HG03196 (cell line): Measurements from ENCODE around the gene RNF114.
"Not testable (repeated sequence)": the region's sequence is repeated elsewhere in the genome, so short reads cannot be mapped to it uniquely, and the experiment has no call there.

Experiments
- ATAC-seq: cut with Tn5 transposase; IDR thresholded peaks from one replicate; pipeline ENCODE4 v1.9.1; 2021; ENCODE audit not compliant: unreplicated experiment

Gene RNF114

GRCh38 chr20:49925901-49926454, 10.2 kb upstream of the RNF114 start:
- no peak for ATAC-seq

GRCh38 chr20:49928411-49929141, 7.6 kb upstream of the RNF114 start:
- no peak for ATAC-seq

GRCh38 chr20:49929142-49929494, 7.1 kb upstream of the RNF114 start:
- ATAC-seq, result no peak

DNA sequence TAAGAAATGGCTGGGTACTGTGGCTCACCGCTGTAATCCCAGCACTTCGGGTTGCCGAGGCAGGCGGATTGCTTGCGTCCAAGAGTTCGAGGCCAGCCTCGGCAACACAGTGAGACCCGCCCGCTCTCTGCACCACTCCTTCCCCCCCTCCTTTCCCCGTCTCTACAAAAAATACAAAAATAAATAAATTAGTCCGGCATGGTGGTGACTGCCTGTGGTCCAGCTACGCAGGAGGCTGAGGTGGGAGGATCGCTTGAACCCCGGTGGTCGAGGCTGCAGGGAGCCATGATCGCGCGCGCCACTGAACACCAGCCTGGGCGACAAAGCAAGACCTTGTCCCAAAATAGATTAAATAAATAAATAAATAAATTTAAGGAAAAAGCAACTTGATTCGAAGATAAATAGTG, 448 bp upstream of the RNF114 start:
- no peak for ATAC-seq

DNA sequence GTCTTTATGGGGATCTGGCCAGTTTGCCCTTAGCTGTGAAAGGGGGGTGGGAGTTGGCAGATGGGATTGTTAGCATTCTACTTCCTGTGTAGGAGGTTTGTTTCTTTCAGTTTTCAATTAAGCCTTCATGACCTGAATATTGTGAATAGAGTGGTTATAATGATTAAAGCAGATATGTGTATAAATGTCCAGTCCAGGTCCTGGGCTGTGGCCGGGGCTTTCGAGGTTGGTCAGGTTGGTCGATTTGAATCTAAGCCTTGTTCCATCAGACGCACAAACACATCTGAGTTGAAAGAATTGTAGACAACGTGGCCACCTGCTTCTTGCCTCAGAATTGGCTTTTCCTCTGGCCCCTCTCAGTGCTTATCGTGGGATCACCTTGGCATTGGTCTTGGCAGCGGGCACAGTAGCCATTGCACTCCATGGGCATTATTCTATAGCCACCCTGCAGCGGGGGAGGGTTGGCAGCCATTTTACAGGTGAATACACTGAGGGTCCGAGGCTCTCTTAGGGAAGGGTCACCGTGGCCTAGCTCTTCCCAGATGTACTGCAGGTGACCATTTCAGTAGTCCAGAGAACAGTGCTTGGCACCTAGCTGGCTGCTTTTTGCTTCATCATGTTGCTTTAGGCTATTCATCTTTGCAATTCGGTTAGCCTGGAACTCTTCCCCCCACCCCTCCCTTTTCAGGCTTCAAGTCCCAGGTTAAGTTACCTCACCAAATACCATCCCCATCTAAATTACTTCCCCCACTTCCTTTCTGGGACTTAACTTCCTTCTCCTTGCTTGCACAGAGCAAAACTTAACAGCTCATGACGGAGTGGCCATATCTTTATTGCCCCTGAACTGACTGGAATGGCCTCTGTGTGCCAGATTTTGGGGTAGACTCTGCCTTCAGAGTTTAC, 1.1 kb downstream of the RNF114 start:
- peak; percentile 9 for ATAC-seq

- no peak for ATAC-seq
Observed at GRCh38 chr20:49938173-49939163, 2.3 kb downstream of the RNF114 start.

- no peak for ATAC-seq
Observed at GRCh38 chr20:49941456-49941855, 5.3 kb downstream of the RNF114 start.

DNA sequence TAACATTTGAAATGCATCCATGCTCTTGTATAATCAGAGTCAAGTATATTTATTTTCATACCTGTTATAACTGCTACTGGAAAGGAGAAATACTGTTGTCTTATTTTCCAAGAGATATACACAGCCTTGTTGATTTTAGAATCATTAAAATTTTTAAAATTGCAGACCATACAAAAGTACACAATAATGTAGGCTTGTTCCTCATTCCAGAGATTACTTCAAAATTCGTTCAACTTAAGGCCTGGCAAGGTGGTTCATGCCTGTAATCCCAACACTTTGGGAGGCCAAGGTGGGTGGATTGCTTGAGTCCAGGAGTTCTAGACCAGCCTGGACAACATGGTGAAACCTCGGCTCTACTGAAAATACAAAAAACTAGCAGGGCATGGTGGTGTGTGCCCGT, 6.1 kb downstream of the RNF114 start:
- ATAC-seq, result no peak

- no peak for ATAC-seq
Observed at GRCh38 chr20:49942942-49943341, 6.7 kb downstream of the RNF114 start.

DNA sequence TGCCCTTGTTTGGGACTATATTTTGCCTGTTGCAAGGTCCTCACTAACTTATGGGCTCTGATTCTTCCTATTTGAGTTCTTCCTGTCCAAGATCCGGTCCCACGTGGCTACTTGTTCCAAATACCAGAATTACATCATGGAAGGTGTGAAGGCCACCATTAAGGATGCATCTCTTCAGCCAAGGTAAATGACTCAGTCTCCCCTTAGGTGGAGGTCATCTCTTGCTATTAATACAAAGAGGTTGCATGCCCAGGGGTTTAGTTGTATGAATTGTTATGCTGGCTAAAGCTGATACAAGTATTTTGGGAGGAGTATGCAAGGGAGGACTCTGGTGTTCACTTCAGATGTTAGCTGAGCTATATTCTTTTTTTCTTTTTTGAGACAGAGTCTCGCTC, 9.1 kb downstream of the RNF114 start:
- no peak for ATAC-seq

- ATAC-seq, result no peak
Observed at GRCh38 chr20:49945701-49946477, 9.7 kb downstream of the RNF114 start.

DNA sequence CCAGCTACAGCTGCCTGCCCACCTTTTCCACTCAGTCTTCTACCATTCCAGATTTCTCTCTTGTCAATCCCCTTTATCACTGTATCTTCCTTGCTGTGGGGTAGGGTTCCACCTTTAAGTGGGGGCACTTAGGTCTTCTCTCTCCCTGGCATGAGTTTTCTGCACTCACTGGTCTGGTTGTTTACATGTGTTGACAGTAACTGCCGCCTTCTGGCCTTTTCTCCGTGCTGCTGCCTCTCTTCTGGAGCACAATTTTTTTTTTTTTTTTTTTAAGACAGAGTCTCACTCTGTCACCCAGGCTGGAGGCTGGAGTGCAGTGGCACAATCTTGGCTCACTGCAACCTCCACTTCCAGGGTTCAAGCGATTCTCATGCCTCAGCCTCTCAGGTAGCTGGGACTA, 12.0 kb downstream of the RNF114 start:
- ATAC-seq, result no peak

DNA sequence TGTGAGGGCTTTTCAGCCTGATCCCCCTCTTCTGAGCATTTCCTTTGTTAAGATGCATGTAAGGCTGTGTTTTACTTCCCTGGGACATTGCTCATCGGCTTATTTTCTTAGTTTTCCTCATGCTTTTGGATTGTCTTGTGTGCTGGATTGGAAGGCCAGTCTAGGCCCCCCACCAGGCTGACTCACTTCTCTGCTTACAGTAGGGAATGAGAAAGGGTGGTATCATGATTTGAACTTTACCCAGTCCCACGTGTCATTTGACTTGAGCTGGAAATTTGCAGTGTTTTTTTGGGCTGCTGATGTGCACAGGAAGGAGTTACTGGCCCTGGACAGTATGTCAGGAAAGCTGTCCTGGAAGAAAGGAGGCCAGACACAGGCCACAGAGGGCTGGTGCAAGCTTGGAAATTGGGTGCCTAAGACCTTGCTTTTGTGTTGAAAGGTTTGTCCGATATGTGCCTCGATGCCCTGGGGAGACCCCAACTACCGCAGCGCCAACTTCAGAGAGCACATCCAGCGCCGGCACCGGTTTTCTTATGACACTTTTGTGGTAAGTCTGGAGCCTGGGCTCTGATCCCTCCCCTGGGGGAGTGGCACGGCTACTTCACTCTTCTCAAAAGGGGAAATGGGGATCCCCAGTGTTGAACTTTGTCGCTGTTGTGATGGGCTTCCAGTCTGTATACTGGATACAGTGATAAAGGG, 12.8 kb downstream of the RNF114 start:
- ATAC-seq, result no peak

- no peak for ATAC-seq
Observed at GRCh38 chr20:49951151-49951550, 15.0 kb downstream of the RNF114 start.

DNA sequence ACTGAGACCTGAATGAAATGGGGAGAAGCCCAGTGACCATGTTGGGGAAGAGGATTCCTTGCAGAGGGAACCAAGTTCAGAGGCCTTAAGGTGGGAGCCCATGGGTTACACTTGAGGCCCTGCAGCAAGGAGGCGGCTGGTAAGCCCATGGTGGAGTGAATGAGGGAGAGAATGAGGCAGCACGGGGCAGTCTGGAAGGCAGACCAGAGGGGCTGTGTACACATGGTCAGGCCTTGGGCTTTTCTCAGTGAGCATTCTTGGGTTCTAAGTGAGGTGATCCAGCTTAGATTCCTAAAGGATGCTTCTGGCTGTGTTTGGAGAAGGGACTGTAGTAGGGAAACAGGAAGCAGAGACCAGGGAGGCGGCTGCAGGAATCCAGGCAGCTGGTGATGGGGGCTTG, 19.0 kb downstream of the RNF114 start:
- no peak for ATAC-seq

GRCh38 chr20:49955830-49956396, 19.7 kb downstream of the RNF114 start:
- ATAC-seq, result not testable (repeated sequence)

- ATAC-seq, result no peak
Observed at GRCh38 chr20:49956689-49957088, 20.5 kb downstream of the RNF114 start.

DNA sequence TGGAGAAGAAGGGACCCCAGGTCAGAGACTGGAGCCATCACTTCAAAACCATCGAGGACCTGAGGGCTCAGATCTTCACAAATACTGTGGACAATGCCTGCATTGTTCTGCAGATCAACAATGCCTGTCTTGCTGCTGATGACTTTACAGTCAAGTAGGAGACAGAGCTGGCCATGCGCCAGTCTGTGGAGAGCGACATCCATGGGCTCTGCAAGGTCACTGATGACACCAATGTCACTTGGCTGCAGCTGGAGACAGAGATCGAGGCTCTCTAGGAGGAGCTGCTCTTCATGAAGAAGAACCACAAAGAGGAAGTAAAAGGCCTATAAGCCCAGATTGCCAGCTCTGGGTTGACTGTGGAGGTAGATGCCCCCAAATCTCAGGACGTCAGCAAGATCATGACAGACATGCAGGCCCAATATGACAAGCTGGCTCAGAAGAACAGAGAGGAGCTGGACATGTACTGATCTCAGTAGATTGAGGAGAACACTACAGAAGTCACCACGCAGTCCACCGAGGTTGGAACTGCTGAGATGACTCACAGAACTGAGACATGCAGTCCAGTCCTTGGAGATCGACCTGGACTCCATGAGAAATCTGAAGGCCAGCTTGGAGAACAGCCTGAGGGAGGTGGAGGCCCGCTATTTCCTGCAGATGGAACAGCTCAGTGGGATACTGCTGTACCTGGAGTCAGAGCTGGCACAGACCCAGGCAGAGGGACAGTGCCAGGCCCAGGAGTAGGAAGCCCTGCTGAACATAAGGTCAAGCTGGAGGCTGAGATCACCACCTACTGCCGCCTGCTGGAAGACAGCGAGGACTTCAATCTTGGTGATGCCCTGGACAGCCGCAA, 21.1 kb downstream of the RNF114 start:
- ATAC-seq, result not testable (repeated sequence)
